Activated T-helper 17 cell treated with anti-CD3 and anti-CD28 coated beads, Interleukin-2, amount 50 U/mL, for 72 hours (primary cell): ENCODE measurements around the gene MFN1. TPM values are rescaled to one million over a fixed set of nuclear protein-coding genes. Genes with fewer than 3 reads are reported as not detected.

Source experiments
- ATAC-seq: fragments of 150-1000 bp; cut with Tn5 transposase; replicated peaks from 2 replicates; pipeline ENCODE4 v1.10.0; 2021; ENCODE audit warnings: mild to moderate bottlenecking, moderate library complexity
- H3K27ac Mint-ChIP-seq: one replicate; pipeline ENCODE4 v1.8.0; 2022; ENCODE audit warnings: mixed read lengths
- H3K27me3 Mint-ChIP-seq: one replicate; pipeline ENCODE4 v1.8.0; 2022; ENCODE audit warnings: mixed read lengths
- H3K36me3 Mint-ChIP-seq: one replicate; pipeline ENCODE4 v1.8.0; 2022; ENCODE audit warnings: low read depth, mild to moderate bottlenecking, mixed read lengths
- H3K4me1 Mint-ChIP-seq: one replicate; pipeline ENCODE4 v1.8.0; 2022; ENCODE audit warnings: mixed read lengths
- H3K4me3 Mint-ChIP-seq: one replicate; pipeline ENCODE4 v1.8.0; 2022; ENCODE audit warnings: mild to moderate bottlenecking, mixed read lengths
- H3K9me3 Mint-ChIP-seq: one replicate; pipeline ENCODE4 v1.8.0; 2022; ENCODE audit warnings: mixed read lengths
- total RNA-seq, 2 donors: library from RNA; stranded (reverse); gene quantifications; one replicate each; pipeline ENCODE4 v1.2.3, GENCODE V29; 2022

The MFN1 gene
- total RNA-seq, 2 donors from 2014 or later, result 29.8 to 33.5 TPM

GRCh38 chr3:179323197-179324110 lies 24.1 kb upstream of the MFN1 start:
- Mint-ChIP-seq H3K27ac (peak overlapping the region; percentile 95), H3K4me3 (peak overlapping the region; percentile 94)

DNA sequence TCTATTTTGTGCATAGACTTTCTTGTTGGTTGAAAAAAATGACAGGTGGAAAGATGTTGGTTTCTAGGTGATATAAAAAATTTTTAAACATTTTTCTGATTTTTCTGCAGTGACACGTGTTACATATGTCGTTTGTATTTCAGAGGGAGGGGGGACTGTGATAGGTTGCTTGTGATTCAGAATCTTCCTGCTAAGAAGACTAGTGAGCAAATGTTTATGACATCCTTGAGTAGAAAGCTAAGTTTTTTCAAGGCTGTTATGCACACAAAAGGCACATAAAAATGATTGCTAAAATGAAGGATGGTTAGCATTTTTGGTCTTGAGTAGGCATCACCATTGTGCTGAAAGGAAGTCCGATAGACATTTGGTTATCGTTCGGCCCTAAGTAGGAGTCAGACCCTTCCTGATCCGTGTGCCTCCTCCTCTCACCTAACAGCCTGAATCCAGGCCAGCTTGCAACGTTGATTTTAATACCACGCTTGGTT lies 23.2 kb upstream of the MFN1 start:
- peaks cover 29% of the 10 kb centered on the region for H3K4me1 Mint-ChIP-seq
- peak; percentile 23 for ATAC-seq
- no peaks in the 10 kb centered on the region for H3K9me3 Mint-ChIP-seq

More at GRCh38 chr3:179323197-179324110, 24.1 kb upstream of the MFN1 start:
- ATAC-seq, result peak; percentile 62
- Mint-ChIP-seq H3K27me3 (no peaks in the 10 kb centered on the region), H3K4me1 (peaks cover 29% of the 10 kb centered on the region), H3K36me3 (peaks cover 34% of the 10 kb centered on the region), H3K9me3 (no peaks in the 10 kb centered on the region)

DNA sequence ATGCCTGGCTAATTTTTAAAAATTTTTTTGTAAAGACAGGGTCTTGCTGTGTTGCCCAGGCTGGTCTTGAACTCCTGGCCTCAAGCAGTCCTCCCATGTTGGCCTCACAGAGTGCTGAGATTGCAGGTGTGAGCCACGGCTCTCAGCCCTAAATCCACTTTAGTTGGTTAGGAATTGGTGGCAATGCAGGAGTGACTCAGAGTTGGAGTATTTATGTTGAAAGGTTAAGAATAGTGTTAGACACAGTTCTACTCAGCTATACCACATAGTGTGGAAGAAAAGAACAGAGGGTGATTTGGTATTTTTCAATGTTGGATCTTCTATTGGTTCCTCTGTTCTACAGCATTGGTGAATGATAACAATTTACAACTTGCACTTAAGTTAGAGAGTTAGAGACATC lies 17.1 kb upstream of the MFN1 start:
- no peak for ATAC-seq
- Mint-ChIP-seq H3K36me3 (peaks cover 84% of the 10 kb centered on the region), H3K4me3 (no peak overlapping the region), H3K27ac (no peak overlapping the region), H3K4me1 (peaks cover under 1% of the 10 kb centered on the region), H3K9me3 (no peaks in the 10 kb centered on the region), H3K27me3 (no peaks in the 10 kb centered on the region)

More for the DNA sequence above, 23.2 kb upstream of the MFN1 start:
- Mint-ChIP-seq H3K4me3 (peak overlapping the region; percentile 94), H3K27ac (peak overlapping the region; percentile 95), H3K27me3 (no peaks in the 10 kb centered on the region), H3K36me3 (peaks cover 43% of the 10 kb centered on the region)

DNA sequence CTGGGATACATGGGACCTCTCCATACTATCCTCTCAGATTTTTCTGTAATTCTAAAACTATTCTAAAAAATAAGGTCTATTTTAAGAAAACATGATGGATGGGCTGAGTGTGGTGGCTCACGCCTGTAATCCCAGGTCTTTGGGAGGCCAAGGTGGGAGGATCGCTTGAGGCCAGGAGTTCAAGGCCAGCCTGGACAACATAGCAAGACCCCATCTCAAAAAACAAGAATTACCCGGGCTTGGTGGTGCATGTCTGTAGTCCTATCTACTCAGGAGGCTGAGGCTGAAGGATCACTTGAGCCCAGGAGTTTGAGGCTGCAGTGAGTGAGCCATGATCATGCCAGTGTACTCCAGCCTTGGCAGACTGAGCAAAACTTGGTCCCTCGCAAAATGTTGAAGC lies 15.3 kb upstream of the MFN1 start:
- Mint-ChIP-seq H3K36me3 (peaks cover 94% of the 10 kb centered on the region), H3K4me1 (no peaks in the 10 kb centered on the region), H3K4me3 (no peak overlapping the region), H3K9me3 (no peaks in the 10 kb centered on the region), H3K27me3 (no peaks in the 10 kb centered on the region), H3K27ac (no peak overlapping the region)
- ATAC-seq, result no peak

- H3K9me3 Mint-ChIP-seq, result no peaks in the 10 kb centered on the region
- no peaks in the 10 kb centered on the region for H3K4me1 Mint-ChIP-seq
- no peak overlapping the region for H3K4me3 Mint-ChIP-seq
- no peak for ATAC-seq
- H3K36me3 Mint-ChIP-seq, result peaks cover 94% of the 10 kb centered on the region
- H3K27me3 Mint-ChIP-seq, result no peaks in the 10 kb centered on the region
- no peak overlapping the region for H3K27ac Mint-ChIP-seq
Observed at GRCh38 chr3:179333084-179333483, 14.4 kb upstream of the MFN1 start.

- Mint-ChIP-seq H3K36me3 (peaks cover 69% of the 10 kb centered on the region), H3K9me3 (no peaks in the 10 kb centered on the region), H3K4me3 (no peak overlapping the region), H3K27me3 (no peaks in the 10 kb centered on the region), H3K27ac (no peak overlapping the region), H3K4me1 (no peaks in the 10 kb centered on the region)
- no peak for ATAC-seq
Observed at GRCh38 chr3:179336345-179336929, 11.1 kb upstream of the MFN1 start.

DNA sequence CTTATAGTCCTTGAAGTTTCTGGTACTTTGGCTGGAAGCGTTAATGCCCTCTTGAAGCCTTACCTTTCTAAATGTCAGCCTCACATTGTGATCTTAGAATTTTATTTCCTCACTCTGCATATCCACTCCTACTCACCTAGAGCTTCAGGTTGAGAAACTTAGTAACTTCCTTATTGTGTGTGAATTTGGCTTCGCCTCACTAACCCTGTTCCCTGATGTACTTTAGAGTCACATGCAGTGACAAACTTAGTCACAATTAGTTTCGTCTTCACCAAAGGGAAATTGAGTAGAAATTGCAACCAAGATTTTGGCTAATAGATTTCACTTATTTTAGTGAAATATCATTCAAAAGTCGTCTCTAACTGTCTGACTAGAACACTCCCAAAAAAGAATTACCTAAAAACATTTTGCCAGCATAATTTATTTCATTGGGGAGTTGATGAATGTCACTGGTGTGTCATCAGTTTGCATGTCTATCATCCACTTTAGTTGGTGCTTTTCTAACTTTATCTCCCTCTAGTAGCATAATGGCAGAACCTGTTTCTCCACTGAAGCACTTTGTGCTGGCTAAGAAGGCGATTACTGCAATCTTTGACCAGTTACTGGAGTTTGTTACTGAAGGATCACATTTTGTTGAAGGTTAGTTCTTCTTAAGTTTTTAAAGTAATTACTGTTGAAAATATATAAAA lies 960 bp downstream of the MFN1 start:
- no peak for ATAC-seq
- H3K9me3 Mint-ChIP-seq, result no peaks in the 10 kb centered on the region
- H3K4me1 Mint-ChIP-seq, result no peaks in the 10 kb centered on the region
- peaks cover 44% of the 10 kb centered on the region for H3K36me3 Mint-ChIP-seq
- peak overlapping the region; percentile 95 for H3K27ac Mint-ChIP-seq
- H3K4me3 Mint-ChIP-seq, result peak overlapping the region; percentile 95
- H3K27me3 Mint-ChIP-seq, result no peaks in the 10 kb centered on the region

GRCh38 chr3:179355996-179356395 lies 8.5 kb downstream of the MFN1 start:
- ATAC-seq, result no peak
- H3K27ac Mint-ChIP-seq, result peak overlapping the region; percentile 39
- H3K4me3 Mint-ChIP-seq, result no peak overlapping the region
- H3K27me3 Mint-ChIP-seq, result no peaks in the 10 kb centered on the region
- H3K4me1 Mint-ChIP-seq, result peaks cover 14% of the 10 kb centered on the region
- H3K36me3 Mint-ChIP-seq, result peaks cover 96% of the 10 kb centered on the region
- no peaks in the 10 kb centered on the region for H3K9me3 Mint-ChIP-seq

DNA sequence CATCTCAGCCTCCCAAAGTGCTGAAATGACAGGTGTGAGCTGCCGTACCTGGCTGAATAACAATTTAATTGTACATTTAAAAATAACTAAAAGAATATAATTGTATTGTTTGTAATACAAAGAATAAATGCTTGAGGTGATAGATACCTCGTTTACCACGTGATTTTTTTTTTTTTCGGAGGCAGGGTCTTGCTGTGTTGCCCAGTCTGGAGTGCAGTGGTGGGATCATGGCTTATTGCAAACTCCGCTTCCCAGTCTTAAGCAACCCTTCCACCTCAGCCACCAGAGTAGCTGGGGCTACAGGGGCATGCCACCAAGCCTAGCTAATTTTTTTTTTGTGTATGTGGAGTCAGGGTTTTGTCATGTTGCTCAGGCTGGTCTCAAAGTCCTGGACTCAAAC lies 15.8 kb downstream of the MFN1 start:
- Mint-ChIP-seq H3K27me3 (no peaks in the 10 kb centered on the region), H3K4me3 (no peak overlapping the region)
- ATAC-seq, result no peak

GRCh38 chr3:179369621-179370020 lies 22.1 kb downstream of the MFN1 start:
- Mint-ChIP-seq H3K27ac (no peak overlapping the region), H3K36me3 (peaks cover 71% of the 10 kb centered on the region), H3K9me3 (no peaks in the 10 kb centered on the region), H3K4me3 (no peak overlapping the region), H3K27me3 (no peaks in the 10 kb centered on the region), H3K4me1 (peaks cover 4% of the 10 kb centered on the region)
- no peak for ATAC-seq

More for the DNA sequence above, 15.8 kb downstream of the MFN1 start:
- peaks cover 4% of the 10 kb centered on the region for H3K4me1 Mint-ChIP-seq
- H3K9me3 Mint-ChIP-seq, result no peaks in the 10 kb centered on the region
- H3K36me3 Mint-ChIP-seq, result peaks cover 93% of the 10 kb centered on the region
- H3K27ac Mint-ChIP-seq, result no peak overlapping the region

DNA sequence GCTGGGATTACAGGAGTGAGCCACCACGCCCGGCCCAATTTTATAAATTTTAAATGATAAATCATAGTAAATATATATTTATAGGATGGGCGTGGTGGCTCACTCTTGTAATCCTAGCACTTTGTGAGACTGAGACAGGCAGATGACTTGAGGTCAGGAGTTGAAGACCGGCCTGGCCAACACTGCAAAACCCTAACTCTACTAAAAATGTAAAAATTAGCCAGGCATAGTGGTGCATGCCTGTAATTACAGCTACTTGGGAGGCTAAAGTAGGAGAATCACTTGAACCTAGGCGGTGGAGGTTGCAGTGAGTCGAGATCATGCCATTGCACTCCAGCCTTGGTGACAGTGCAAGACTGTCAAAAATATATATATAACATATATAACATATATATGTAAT lies 26.4 kb downstream of the MFN1 start:
- Mint-ChIP-seq H3K4me1 (no peaks in the 10 kb centered on the region), H3K36me3 (peaks cover 68% of the 10 kb centered on the region), H3K27me3 (no peaks in the 10 kb centered on the region), H3K4me3 (no peak overlapping the region), H3K9me3 (no peaks in the 10 kb centered on the region), H3K27ac (no peak overlapping the region)
- no peak for ATAC-seq

DNA sequence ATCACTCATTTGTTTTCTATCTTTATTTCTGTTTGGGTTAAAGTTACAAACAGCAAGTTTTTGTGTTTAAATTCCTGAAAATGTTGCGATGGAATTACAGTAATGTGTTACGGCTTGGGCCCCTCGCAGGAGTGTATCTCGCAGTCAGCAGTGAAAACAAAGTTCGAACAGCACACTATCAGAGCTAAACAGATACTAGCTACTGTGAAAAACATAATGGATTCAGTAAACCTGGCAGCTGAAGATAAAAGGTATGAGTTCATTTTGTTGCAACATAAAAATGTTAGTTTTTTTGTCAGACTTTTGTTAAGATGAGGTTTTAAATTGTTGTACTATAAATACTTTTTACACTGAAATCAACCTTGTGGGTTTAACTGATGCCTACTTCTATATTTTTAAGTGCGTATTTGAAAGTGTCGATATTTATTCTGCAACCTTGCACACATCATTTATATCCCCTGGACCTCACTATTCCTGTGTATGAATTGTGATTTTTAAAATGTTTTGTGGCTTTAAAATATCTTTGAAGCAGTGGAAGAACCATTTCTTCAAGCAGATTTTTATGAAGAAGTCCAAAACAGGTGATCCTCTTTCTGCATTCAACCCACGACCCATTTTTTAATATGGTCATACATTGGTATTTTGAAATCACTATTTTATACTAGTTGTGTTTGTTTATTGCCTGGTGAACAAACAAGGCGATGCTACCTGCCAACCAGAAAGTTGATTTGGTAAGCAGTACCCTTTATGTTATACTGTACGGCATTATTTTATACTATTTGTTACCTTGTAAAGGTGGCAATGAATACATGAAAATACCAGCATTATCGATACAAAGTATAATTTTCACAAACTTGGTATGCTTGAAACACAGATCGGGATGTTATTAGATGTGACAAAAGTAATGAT lies 27.8 kb downstream of the MFN1 start:
- no peaks in the 10 kb centered on the region for H3K4me1 Mint-ChIP-seq
- H3K36me3 Mint-ChIP-seq, result peaks cover 74% of the 10 kb centered on the region
- no peaks in the 10 kb centered on the region for H3K27me3 Mint-ChIP-seq
- no peaks in the 10 kb centered on the region for H3K9me3 Mint-ChIP-seq
- no peak for ATAC-seq
- H3K4me3 Mint-ChIP-seq, result no peak overlapping the region
- no peak overlapping the region for H3K27ac Mint-ChIP-seq

DNA sequence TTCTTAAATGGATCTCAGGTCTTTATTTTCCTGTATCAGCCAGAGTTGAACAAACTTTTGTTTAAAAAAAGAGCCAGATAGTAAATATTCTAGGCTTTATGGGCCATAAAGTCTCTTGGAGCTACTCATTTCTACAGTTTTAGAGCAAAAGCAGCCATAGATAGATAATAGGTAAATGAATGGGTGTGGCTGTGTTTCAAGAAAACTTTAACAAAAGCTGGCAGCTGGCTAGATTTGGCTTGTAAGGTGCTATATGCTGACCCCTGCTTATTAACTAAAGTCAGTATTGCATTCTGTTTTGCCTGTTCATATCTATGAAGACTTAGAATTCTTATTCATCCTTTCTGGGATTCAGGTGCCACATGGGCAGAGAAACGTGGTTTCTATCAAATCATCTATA lies 29.0 kb downstream of the MFN1 start:
- no peaks in the 10 kb centered on the region for H3K27me3 Mint-ChIP-seq
- ATAC-seq, result no peak
- H3K27ac Mint-ChIP-seq, result no peak overlapping the region
- H3K4me3 Mint-ChIP-seq, result no peak overlapping the region
- H3K4me1 Mint-ChIP-seq, result no peaks in the 10 kb centered on the region
- peaks cover 74% of the 10 kb centered on the region for H3K36me3 Mint-ChIP-seq
- no peaks in the 10 kb centered on the region for H3K9me3 Mint-ChIP-seq

GRCh38 chr3:179391906-179392305 lies 44.4 kb downstream of the MFN1 start:
- no peak for ATAC-seq
- no peaks in the 10 kb centered on the region for H3K27me3 Mint-ChIP-seq
- no peaks in the 10 kb centered on the region for H3K9me3 Mint-ChIP-seq
- peaks cover 85% of the 10 kb centered on the region for H3K36me3 Mint-ChIP-seq
- H3K27ac Mint-ChIP-seq, result no peak overlapping the region
- no peaks in the 10 kb centered on the region for H3K4me1 Mint-ChIP-seq
- H3K4me3 Mint-ChIP-seq, result no peak overlapping the region
